ENCODE data around the gene ILF3.

- TF ChIP-seq, protein P1, sequence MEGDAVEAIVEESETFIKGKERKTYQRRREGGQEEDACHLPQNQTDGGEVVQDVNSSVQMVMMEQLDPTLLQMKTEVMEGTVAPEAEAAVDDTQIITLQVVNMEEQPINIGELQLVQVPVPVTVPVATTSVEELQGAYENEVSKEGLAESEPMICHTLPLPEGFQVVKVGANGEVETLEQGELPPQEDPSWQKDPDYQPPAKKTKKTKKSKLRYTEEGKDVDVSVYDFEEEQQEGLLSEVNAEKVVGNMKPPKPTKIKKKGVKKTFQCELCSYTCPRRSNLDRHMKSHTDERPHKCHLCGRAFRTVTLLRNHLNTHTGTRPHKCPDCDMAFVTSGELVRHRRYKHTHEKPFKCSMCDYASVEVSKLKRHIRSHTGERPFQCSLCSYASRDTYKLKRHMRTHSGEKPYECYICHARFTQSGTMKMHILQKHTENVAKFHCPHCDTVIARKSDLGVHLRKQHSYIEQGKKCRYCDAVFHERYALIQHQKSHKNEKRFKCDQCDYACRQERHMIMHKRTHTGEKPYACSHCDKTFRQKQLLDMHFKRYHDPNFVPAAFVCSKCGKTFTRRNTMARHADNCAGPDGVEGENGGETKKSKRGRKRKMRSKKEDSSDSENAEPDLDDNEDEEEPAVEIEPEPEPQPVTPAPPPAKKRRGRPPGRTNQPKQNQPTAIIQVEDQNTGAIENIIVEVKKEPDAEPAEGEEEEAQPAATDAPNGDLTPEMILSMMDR (IDR thresholded peaks at IDR 0.05) = no peak
- no peak for TF ChIP-seq POLR2A (IDR thresholded peaks at IDR 0.05)
These were observed 19.2 kb upstream of the ILF3 start for GRCh38 chr19:10634963-10635362.
